Activated CD8-positive, alpha-beta memory T cell treated with anti-CD3 and anti-CD28 coated beads, Interleukin-2, amount 10 ng/mL, durations not matched to agents 7 days and 5 days (primary cell): Measurements from ENCODE around the gene RASGEF1C. TPM values are rescaled to one million over a fixed set of nuclear protein-coding genes. Genes with fewer than 3 reads are reported as not detected.

ENCODE experiments used
- ATAC-seq: fragments of 150-1000 bp; cut with Tn5 transposase; one replicate; pipeline ENCODE4 v1.10.0; 2021; ENCODE audit warnings: moderate library complexity
- CTCF ChIA-PET: fragments of 350-600 bp; sonication (Branson Sonifier 250); formaldehyde crosslinking; loops from one replicate; lab custom pipeline; 2021; ENCODE audit warnings: antibody characterized with exemption; lab: Charles Lee
- DNase-seq: peaks from one replicate; pipeline ENCODE4 v3.0.0-alpha.2; 2020
- H3K27ac Mint-ChIP-seq: one replicate; pipeline ENCODE4 v1.8.0; 2021; ENCODE audit warnings: mild to moderate bottlenecking, mixed read lengths
- H3K27me3 Mint-ChIP-seq: one replicate; pipeline ENCODE4 v1.8.0; 2021; ENCODE audit warnings: mixed read lengths
- H3K36me3 Mint-ChIP-seq: one replicate; pipeline ENCODE4 v1.8.0; 2021; ENCODE audit warnings: mild to moderate bottlenecking, mixed read lengths
- H3K4me1 Mint-ChIP-seq: one replicate; pipeline ENCODE4 v1.8.0; 2021; ENCODE audit warnings: mixed read lengths
- H3K4me3 Mint-ChIP-seq: one replicate; pipeline ENCODE4 v1.8.0; 2021; ENCODE audit warnings: mild to moderate bottlenecking, moderate library complexity, mixed read lengths
- H3K9me3 Mint-ChIP-seq: one replicate; pipeline ENCODE4 v1.8.0; 2022; ENCODE audit warnings: low read depth, mixed read lengths
- total RNA-seq, 2 experiments: library from RNA; stranded (reverse); gene quantifications; one replicate each; pipeline ENCODE4 v1.2.3, GENCODE V29; 2021

Gene RASGEF1C
- total RNA-seq, 2 experiments from 2014 or later = not detected

- CTCF ChIA-PET = no interaction called here
- peaks cover 1% of the 10 kb centered on the region for H3K36me3 Mint-ChIP-seq
- ATAC-seq = no peak
- DNase-seq = no peak
- H3K4me1 Mint-ChIP-seq = no peaks in the 10 kb centered on the region
- H3K27ac Mint-ChIP-seq = no peak overlapping the region
- H3K27me3 Mint-ChIP-seq = peaks cover 13% of the 10 kb centered on the region
- H3K4me3 Mint-ChIP-seq = no peak overlapping the region
- H3K9me3 Mint-ChIP-seq = peaks cover 3% of the 10 kb centered on the region
These were observed 21.2 kb downstream of the RASGEF1C start for GRCh38 chr5:180187767-180188166.

GRCh38 chr5:180180846-180181245 is 28.2 kb downstream of the RASGEF1C start:
- Mint-ChIP-seq H3K27ac (no peak overlapping the region), H3K36me3 (no peaks in the 10 kb centered on the region), H3K27me3 (no peaks in the 10 kb centered on the region), H3K4me3 (no peak overlapping the region), H3K4me1 (no peaks in the 10 kb centered on the region), H3K9me3 (no peaks in the 10 kb centered on the region)
- no peak for DNase-seq
- CTCF ChIA-PET = no interaction called here
- no peak for ATAC-seq

- Mint-ChIP-seq H3K27ac (no peak overlapping the region), H3K4me3 (no peak overlapping the region), H3K36me3 (no peaks in the 10 kb centered on the region), H3K4me1 (no peaks in the 10 kb centered on the region), H3K9me3 (no peaks in the 10 kb centered on the region), H3K27me3 (no peaks in the 10 kb centered on the region)
- no peak for ATAC-seq
- no peak for DNase-seq
- CTCF ChIA-PET = no interaction called here
These were observed 28.6 kb downstream of the RASGEF1C start for GRCh38 chr5:180180421-180180820.

- Mint-ChIP-seq H3K4me1 (no peaks in the 10 kb centered on the region), H3K27ac (no peak overlapping the region), H3K27me3 (no peaks in the 10 kb centered on the region), H3K36me3 (no peaks in the 10 kb centered on the region), H3K4me3 (no peak overlapping the region), H3K9me3 (no peaks in the 10 kb centered on the region)
- no peak for DNase-seq
- CTCF ChIA-PET = no interaction called here
- ATAC-seq = no peak
These were observed 29.3 kb downstream of the RASGEF1C start for GRCh38 chr5:180179442-180180420.

- Mint-ChIP-seq H3K36me3 (no peaks in the 10 kb centered on the region), H3K9me3 (no peaks in the 10 kb centered on the region), H3K27ac (no peak overlapping the region), H3K4me1 (no peaks in the 10 kb centered on the region), H3K27me3 (no peaks in the 10 kb centered on the region), H3K4me3 (no peak overlapping the region)
- CTCF ChIA-PET = no interaction called here
- ATAC-seq (no peak), DNase-seq (no peak)
These were observed 30.2 kb downstream of the RASGEF1C start for GRCh38 chr5:180178531-180179441.

GRCh38 chr5:180176191-180176590 is 32.8 kb downstream of the RASGEF1C start:
- H3K4me3 Mint-ChIP-seq = no peak overlapping the region
- ATAC-seq (no peak), DNase-seq (no peak)
- no peaks in the 10 kb centered on the region for H3K9me3 Mint-ChIP-seq
- no peak overlapping the region for H3K27ac Mint-ChIP-seq
- no peaks in the 10 kb centered on the region for H3K27me3 Mint-ChIP-seq
- no peaks in the 10 kb centered on the region for H3K4me1 Mint-ChIP-seq
- no peaks in the 10 kb centered on the region for H3K36me3 Mint-ChIP-seq
- CTCF ChIA-PET = no interaction called here

- no peaks in the 10 kb centered on the region for H3K9me3 Mint-ChIP-seq
- no peak overlapping the region for H3K4me3 Mint-ChIP-seq
- no peaks in the 10 kb centered on the region for H3K27me3 Mint-ChIP-seq
- no peak overlapping the region for H3K27ac Mint-ChIP-seq
- H3K36me3 Mint-ChIP-seq = no peaks in the 10 kb centered on the region
- CTCF ChIA-PET = no interaction called here
- no peaks in the 10 kb centered on the region for H3K4me1 Mint-ChIP-seq
- ATAC-seq (no peak), DNase-seq (no peak)
These were observed 34.0 kb downstream of the RASGEF1C start for GRCh38 chr5:180175015-180175431.

GRCh38 chr5:180174587-180174972 is 34.4 kb downstream of the RASGEF1C start:
- no peak overlapping the region for H3K27ac Mint-ChIP-seq
- H3K4me3 Mint-ChIP-seq = no peak overlapping the region
- no peaks in the 10 kb centered on the region for H3K4me1 Mint-ChIP-seq
- DNase-seq (no peak), ATAC-seq (no peak)
- H3K9me3 Mint-ChIP-seq = no peaks in the 10 kb centered on the region
- CTCF ChIA-PET = no interaction called here
- no peaks in the 10 kb centered on the region for H3K27me3 Mint-ChIP-seq
- no peaks in the 10 kb centered on the region for H3K36me3 Mint-ChIP-seq

GRCh38 chr5:180173875-180174586 is 35.0 kb downstream of the RASGEF1C start:
- DNase-seq = no peak
- no peak overlapping the region for H3K4me3 Mint-ChIP-seq
- CTCF ChIA-PET = interaction anchor here (0.6 kb wide), 1 partner anchor 964 kb away, joined by 4 read pairs; no protein-coding TSS in a partner anchor

GRCh38 chr5:180173198-180173544 is 35.8 kb downstream of the RASGEF1C start:
- Mint-ChIP-seq H3K4me3 (no peak overlapping the region), H3K4me1 (no peaks in the 10 kb centered on the region), H3K36me3 (no peaks in the 10 kb centered on the region), H3K27me3 (no peaks in the 10 kb centered on the region), H3K27ac (no peak overlapping the region), H3K9me3 (no peaks in the 10 kb centered on the region)
- no peak for ATAC-seq
- no peak for DNase-seq
- CTCF ChIA-PET = interaction anchor here (0.6 kb wide), 1 partner anchor 965 kb away, joined by 4 read pairs; no protein-coding TSS in a partner anchor

More at GRCh38 chr5:180173875-180174586, 35.0 kb downstream of the RASGEF1C start:
- Mint-ChIP-seq H3K27me3 (no peaks in the 10 kb centered on the region), H3K9me3 (no peaks in the 10 kb centered on the region), H3K27ac (no peak overlapping the region), H3K4me1 (no peaks in the 10 kb centered on the region), H3K36me3 (no peaks in the 10 kb centered on the region)
- no peak for ATAC-seq

GRCh38 chr5:180172447-180173197 is 36.4 kb downstream of the RASGEF1C start:
- Mint-ChIP-seq H3K4me1 (no peaks in the 10 kb centered on the region), H3K27ac (no peak overlapping the region), H3K4me3 (no peak overlapping the region), H3K9me3 (no peaks in the 10 kb centered on the region), H3K27me3 (no peaks in the 10 kb centered on the region), H3K36me3 (no peaks in the 10 kb centered on the region)
- DNase-seq = no peak
- ATAC-seq = no peak
- CTCF ChIA-PET = no interaction called here

GRCh38 chr5:180171568-180172094 is 37.4 kb downstream of the RASGEF1C start:
- CTCF ChIA-PET = no interaction called here
- H3K9me3 Mint-ChIP-seq = no peaks in the 10 kb centered on the region
- ATAC-seq (no peak), DNase-seq (no peak)
- no peaks in the 10 kb centered on the region for H3K4me1 Mint-ChIP-seq
- no peaks in the 10 kb centered on the region for H3K36me3 Mint-ChIP-seq
- no peak overlapping the region for H3K4me3 Mint-ChIP-seq
- H3K27me3 Mint-ChIP-seq = no peaks in the 10 kb centered on the region
- no peak overlapping the region for H3K27ac Mint-ChIP-seq
